Sciatic nerve (tissue), 2 donors: ENCODE results near the gene MORF4L1. TPM values are rescaled to one million over a fixed set of nuclear protein-coding genes. Genes with fewer than 3 reads are reported as not detected.
"Not testable (repeated sequence)": the region's sequence is repeated elsewhere in the genome, so short reads cannot be mapped to it uniquely, and the experiment has no call there.

Experiments used
- ATAC-seq: fragments of 200-7000 bp; cut with Tn5 transposase; one replicate; pipeline ENCODE4 v1.9.1; 2020; ENCODE audit warnings: mild to moderate bottlenecking, moderate library complexity
- DNase-seq: peaks from one replicate; pipeline ENCODE4 v3.0.0-alpha.2; 2020; ENCODE audit warnings: low spot score
- intact Hi-C: fragments of 100-400 bp; cut with DNase I; formaldehyde crosslinking; loops from one replicate; pipeline ENCODE4 v1.14.2; 2022
- total RNA-seq: library from RNA; stranded (reverse); fragmentation: NEBNext Ultra II Directional; extraction: Animal tissue kit (Norgen Biotek cat#: 25700); gene quantifications from one replicate; pipeline ENCODE4 v1.2.1, GENCODE V29; 2021
- donor health status: DM: no; HTN: no; CAD: no.
- donor health status: DM: no; HTN: no; CAD: no.

Gene MORF4L1
- total RNA-seq, 1 donor from 2014 or later = 342 TPM

- intact Hi-C loops = no loop called here
- ATAC-seq = no peak
- no peak for DNase-seq
Observed at GRCh38 chr15:78881681-78882080, 9.0 kb downstream of the MORF4L1 start.

DNA sequence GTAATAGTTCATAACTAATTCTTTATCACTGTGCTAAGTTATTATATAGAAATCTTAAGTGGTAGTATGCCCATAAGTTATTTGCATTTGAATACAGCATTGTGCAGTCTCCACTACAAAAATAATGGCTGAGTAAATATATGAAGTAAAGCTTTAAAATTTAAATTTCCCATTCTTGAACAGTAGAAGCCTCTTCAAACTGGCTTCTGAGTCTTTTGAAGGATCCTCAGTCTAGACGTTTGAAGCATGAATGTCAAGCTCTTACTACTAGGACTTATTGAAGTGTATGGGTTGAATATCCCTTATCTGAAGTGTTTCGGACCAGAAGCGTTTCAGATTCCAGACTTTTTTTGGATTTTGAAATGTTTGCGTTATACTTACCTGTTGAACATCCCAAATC lies 16.3 kb downstream of the MORF4L1 start:
- no peak for DNase-seq
- intact Hi-C loops = no loop called here
- no peak for ATAC-seq

DNA sequence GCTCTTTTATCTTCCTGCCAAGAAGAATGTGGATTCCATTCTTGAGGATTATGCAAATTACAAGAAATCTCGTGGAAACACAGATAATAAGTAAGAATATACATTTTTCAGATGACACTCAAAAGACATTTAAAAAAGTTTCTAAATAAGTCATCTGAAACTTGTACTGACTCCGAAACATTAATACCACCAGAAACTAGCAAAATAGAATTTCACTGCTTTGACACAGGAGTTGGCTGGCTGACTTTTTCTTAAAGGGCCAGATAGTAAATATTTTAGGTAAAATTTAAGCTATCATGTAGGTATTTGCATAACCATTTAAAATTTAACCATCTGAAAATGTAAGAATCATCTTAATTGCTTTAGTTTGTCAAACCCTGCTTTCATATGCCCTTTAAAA lies 20.8 kb downstream of the MORF4L1 start:
- ATAC-seq (no peak), DNase-seq (no peak)
- intact Hi-C loops = no loop called here

- intact Hi-C loops = no loop called here
- DNase-seq (no peak), ATAC-seq (no peak)
Observed at GRCh38 chr15:78895471-78895870, 22.8 kb downstream of the MORF4L1 start.

DNA sequence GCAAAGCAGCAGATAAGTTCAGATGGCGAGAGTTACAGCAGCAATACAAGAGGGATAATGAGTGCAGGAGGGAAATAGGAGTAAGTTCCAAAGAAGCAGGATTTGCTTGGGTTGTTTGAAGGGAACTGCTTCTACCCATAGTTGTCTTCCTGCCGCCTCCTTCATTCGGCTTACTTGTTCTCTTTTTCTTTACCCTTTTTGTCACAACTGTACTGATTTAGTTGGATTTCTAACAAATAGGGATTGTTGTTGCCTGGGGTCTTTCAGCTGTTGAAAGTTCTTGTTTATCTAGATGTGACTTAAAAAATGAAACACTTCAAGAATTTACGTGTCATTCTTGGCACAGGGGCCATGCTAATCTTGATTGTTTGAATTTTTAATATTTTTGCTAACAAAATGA lies 25.9 kb downstream of the MORF4L1 start:
- DNase-seq (no peak), ATAC-seq (no peak)
- intact Hi-C loops = no loop called here

DNA sequence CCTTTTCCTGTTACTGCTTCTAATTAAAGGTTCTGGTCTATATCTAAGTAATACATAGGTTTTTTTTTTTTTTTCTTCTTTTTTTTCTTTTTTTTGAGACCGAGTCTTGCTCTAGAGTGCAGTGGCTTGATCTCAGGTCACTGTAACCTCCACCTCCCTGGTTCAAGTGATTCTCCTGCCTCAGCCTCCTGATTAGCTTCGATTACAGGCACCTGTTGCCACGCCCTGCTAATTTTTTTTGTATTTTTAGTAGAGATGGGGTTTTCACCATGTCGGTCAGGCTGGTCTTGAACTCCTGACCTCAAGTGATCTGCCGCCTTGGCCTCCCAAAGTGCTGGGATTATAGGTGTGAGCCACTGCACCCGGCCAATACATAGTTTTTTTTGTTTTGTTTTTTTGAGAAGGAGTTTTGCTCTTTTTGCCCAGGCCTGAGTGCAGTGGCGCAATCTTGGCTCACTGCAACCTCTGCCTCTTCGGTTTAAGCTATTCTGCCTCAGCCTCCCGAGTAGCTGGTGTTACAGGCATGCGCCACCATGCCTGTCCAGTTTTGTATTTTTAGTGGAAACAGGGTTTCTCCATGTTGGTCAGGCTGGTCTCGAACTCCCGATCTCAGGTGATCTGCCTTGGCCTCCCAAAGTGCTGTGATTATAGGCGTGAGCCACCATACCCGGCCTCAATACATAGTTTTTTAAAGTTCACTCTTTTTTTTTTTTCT lies 28.3 kb downstream of the MORF4L1 start:
- ATAC-seq, intact Hi-C loops, DNase-seq: not testable (repeated sequence)

- intact Hi-C loops, DNase-seq, ATAC-seq: not testable (repeated sequence)
Observed at GRCh38 chr15:78902281-78903032, 29.8 kb downstream of the MORF4L1 start.

DNA sequence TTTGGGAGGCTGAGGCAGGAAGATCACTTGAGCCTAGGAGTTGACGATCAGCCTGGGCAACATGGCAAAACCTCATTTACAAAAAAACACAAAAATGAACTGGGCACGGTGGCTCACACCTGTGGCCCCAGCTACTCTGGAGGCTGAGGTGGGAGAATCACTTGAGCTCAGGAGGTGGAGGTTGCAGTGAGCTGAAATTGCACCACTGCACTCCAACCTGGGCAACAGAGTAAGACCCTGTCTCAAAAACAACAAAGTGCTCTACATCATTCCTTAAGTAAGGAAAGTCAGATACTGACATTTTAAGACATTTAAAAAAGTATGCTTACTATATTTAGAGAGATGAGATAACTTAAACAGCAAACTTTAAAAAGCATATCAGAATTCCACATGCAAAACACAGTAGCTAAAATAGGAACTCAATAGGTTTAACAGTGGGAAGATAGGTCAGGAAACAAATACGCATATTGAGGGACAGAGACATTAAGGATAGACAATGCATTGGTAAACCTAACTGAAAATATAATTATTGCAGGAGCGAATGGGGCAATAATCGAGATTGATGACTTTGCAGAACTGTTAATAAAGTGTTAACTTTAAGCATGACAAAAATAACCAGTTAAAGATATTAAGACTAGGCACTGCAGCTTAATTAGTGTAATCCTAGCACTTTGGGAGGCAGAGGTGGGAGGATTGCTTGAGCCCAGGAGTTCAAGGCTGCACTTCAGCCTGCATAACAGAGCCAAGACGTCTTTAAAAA lies 32.1 kb downstream of the MORF4L1 start:
- ATAC-seq (no peak), DNase-seq (no peak)
- intact Hi-C loops = no loop called here

GRCh38 chr15:78906316-78906620 lies 33.6 kb downstream of the MORF4L1 start:
- intact Hi-C loops = no loop called here
- DNase-seq = no peak
- ATAC-seq = peak; percentile 8

- ATAC-seq (no peak), DNase-seq (no peak)
- intact Hi-C loops = no loop called here
Observed at GRCh38 chr15:78907577-78907976, 34.9 kb downstream of the MORF4L1 start.

DNA sequence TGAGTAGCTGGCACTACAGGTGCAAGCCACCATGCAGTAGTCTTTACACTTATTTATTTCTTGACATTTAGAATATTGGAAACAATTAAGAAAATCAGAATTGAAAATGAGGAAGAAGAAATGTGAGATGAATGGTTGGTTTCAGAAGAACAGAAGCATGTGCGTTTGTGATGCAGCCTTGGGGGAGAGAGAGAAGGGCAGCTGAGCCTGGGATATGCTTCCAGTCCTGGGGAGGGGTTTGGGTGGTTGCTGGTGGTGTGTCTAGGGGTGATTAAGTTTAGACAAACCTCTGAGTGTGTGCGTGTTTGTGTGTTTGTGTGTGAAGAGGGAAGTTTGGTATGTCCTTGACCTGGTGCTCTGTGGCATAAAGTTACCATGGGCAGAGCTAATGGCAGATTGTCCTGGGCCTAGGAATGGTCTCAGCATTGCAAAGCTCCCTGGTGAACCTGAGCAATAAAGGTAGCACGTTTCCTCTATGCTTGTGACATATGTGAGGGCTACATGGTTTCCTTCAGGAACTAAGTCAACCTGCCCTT lies 36.5 kb downstream of the MORF4L1 start:
- DNase-seq (no peak), ATAC-seq (no peak)
- intact Hi-C loops = no loop called here

GRCh38 chr15:78909791-78910228 lies 37.1 kb downstream of the MORF4L1 start:
- peak; percentile 45 for ATAC-seq

GRCh38 chr15:78910271-78910670 lies 37.6 kb downstream of the MORF4L1 start:
- intact Hi-C loops = no loop called here
- ATAC-seq (no peak), DNase-seq (no peak)

More at GRCh38 chr15:78909791-78910228, 37.1 kb downstream of the MORF4L1 start:
- peak; percentile 61 for DNase-seq
- intact Hi-C loops = no loop called here

DNA sequence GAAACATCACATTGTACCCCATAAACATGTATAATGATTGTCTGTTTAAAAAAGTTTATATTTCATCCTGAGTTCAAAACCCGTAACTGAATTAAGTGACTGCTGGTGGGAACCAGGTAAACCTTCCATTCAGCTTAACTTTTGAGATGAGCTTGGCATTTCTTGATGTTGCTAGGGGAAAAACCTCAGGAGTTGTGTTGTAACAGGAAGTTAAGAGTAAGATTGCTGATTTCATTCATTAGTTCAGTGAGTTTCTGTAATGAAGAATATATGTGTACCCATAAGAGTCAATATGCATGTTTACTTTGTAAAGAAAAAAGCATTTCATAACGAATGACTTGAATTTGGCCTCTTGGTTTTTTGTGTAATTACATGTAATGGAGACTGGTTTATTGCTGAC lies 39.6 kb downstream of the MORF4L1 start:
- intact Hi-C loops = no loop called here
- ATAC-seq (no peak), DNase-seq (no peak)

GRCh38 chr15:78913012-78913411 lies 40.3 kb downstream of the MORF4L1 start:
- ATAC-seq (no peak), DNase-seq (no peak)
- intact Hi-C loops = no loop called here

- intact Hi-C loops = no loop called here
- ATAC-seq (peak; percentile 81), DNase-seq (peak; percentile 61)
Observed at GRCh38 chr15:78914027-78914764, 41.5 kb downstream of the MORF4L1 start.

DNA sequence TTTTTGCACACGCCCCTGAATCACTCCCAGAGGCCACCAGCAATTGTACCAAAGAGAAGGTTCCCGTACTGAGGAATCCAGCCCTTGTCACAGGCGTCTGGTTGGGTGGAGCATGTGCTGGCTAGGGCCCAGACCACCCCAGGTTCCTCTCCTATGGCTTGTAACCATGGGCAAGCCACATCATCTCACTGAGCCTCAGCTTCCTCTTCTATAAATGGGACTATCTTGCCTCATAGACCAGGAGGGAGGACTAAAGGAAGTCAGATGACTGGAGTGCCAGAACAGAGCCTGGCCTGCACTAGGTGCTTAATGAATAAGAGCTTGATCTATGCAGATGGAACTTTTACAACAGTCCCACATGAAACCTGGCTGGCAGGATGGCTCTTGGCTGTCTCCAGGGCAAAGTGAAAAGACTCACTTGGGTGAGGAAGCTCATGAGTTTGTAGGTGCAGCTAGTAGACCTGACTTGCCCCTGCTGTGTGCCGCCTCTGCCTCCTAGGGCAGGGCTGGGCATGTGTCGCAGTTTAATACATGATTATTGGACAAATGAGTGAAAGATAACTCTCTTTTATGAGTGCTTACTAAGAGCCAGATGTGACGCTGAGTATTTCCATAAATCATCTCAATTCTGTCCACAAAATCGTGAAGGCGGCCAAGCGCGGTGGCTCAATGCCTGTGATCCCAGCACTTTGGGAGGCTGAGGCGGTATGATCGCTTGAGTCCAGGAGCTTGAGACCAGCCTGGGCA lies 42.8 kb downstream of the MORF4L1 start:
- peak; percentile 60 for ATAC-seq
- peak; percentile 71 for DNase-seq
- intact Hi-C loops = no loop called here

DNA sequence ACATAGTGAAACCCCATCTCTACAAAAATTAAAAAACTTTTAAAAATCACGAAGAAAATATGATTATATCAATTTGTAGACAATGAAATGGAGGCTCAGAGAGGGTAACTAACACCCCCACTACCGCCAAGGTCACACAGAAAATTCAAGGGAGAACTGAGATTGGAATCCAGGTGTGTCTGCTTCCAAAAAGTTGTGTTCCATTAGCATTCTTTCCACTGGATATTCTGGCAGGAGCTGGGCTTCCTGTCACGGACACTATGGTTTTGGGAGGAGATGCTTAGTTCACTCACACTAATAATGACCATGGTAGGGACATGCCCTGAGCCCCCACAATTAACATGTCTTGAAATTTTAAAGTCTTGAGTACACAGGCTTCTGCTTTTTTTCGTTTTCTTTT lies 43.4 kb downstream of the MORF4L1 start:
- no peak for ATAC-seq
- DNase-seq = no peak

More for the DNA sequence above, 43.4 kb downstream of the MORF4L1 start:
- intact Hi-C loops = no loop called here
